Upper lobe of right lung (tissue), 1 donor: ENCODE results near the gene TRABD. TPM values are rescaled to one million over a fixed set of nuclear protein-coding genes. Genes with fewer than 3 reads are reported as not detected.

Experiments
- ATAC-seq: fragments of 200-7000 bp; cut with Tn5 transposase; one replicate; pipeline ENCODE4 v1.9.1; 2020; ENCODE audit warnings: mild to moderate bottlenecking, moderate library complexity
- DNase-seq: peaks from one replicate; pipeline ENCODE4 v3.0.0-alpha.2; 2020
- H3K27ac ChIP-seq: fragments of 200-600 bp; one replicate; pipeline ENCODE4 v1.8.0; 2022
- H3K27me3 ChIP-seq: fragments of 200-600 bp; one replicate; pipeline ENCODE4 v1.8.0; 2022; ENCODE audit warnings: mild to moderate bottlenecking
- H3K36me3 ChIP-seq: fragments of 200-600 bp; one replicate; pipeline ENCODE4 v1.8.0; 2022
- H3K4me1 ChIP-seq: fragments of 200-600 bp; one replicate; pipeline ENCODE4 v1.8.0; 2022
- H3K4me3 ChIP-seq: fragments of 200-600 bp; one replicate; pipeline ENCODE4 v1.8.0; 2022; ENCODE audit warnings: mild to moderate bottlenecking
- H3K9me3 ChIP-seq: fragments of 200-600 bp; one replicate; pipeline ENCODE4 v1.8.0; 2022
- CTCF ChIP-seq: fragments of 200-600 bp; IDR thresholded peaks from one replicate; pipeline ENCODE4 v1.8.0; 2022; ENCODE audit warnings: antibody characterized with exemption
- intact Hi-C: fragments of 100-400 bp; cut with DNase I; formaldehyde crosslinking; loops from one replicate; pipeline ENCODE4 v1.11.0; 2022
- total RNA-seq: library from RNA; stranded (reverse); fragmentation: NEBNext Ultra II Directional; extraction: Animal tissue kit (Norgen Biotek cat#: 25700); gene quantifications from one replicate; pipeline ENCODE4 v1.2.1, GENCODE V29; 2021
- donor health status: DM: no; HTN: yes; CAD: no; lungs with severe emphysema.

The TRABD gene
- total RNA-seq, 1 donor from 2014 or later: 36.5 TPM

GRCh38 chr22:50139843-50140415 is 45.8 kb upstream of the TRABD start:
- Histone ChIP-seq H3K4me3 (no peak overlapping the region), H3K27ac (no peak overlapping the region), H3K36me3 (no peaks in the 10 kb centered on the region), H3K27me3 (no peaks in the 10 kb centered on the region), H3K4me1 (no peaks in the 10 kb centered on the region), H3K9me3 (no peaks in the 10 kb centered on the region)
- TF ChIP-seq CTCF: no peak
- intact Hi-C loops: loop anchor here (10.0 kb wide), 1 partner anchor 75 kb away; no protein-coding TSS in a partner anchor
- DNase-seq: no peak
- ATAC-seq: no peak

- no peaks in the 10 kb centered on the region for H3K4me1 ChIP-seq
- H3K4me3 ChIP-seq: no peak overlapping the region
- no peaks in the 10 kb centered on the region for H3K9me3 ChIP-seq
- intact Hi-C loops: loop anchor here (10.0 kb wide), 1 partner anchor 74 kb away; no protein-coding TSS in a partner anchor
- no peaks in the 10 kb centered on the region for H3K36me3 ChIP-seq
- H3K27ac ChIP-seq: no peak overlapping the region
- no peak for ATAC-seq
- H3K27me3 ChIP-seq: peaks cover under 1% of the 10 kb centered on the region
- no peak for TF ChIP-seq CTCF
- no peak for DNase-seq
Observed at GRCh38 chr22:50140615-50141014, 45.1 kb upstream of the TRABD start.

- Histone ChIP-seq H3K27me3 (peaks cover 9% of the 10 kb centered on the region), H3K9me3 (no peaks in the 10 kb centered on the region), H3K4me3 (no peak overlapping the region), H3K36me3 (no peaks in the 10 kb centered on the region), H3K27ac (no peak overlapping the region), H3K4me1 (no peaks in the 10 kb centered on the region)
- ATAC-seq: peak; percentile 18
- no peak for DNase-seq
- intact Hi-C loops: loop anchor here (10.0 kb wide), 1 partner anchor 73 kb away; no protein-coding TSS in a partner anchor
- no peak for TF ChIP-seq CTCF
Observed at GRCh38 chr22:50141462-50141861, 44.3 kb upstream of the TRABD start.

- DNase-seq: no peak
- ATAC-seq: no peak
- Histone ChIP-seq H3K36me3 (no peaks in the 10 kb centered on the region), H3K4me1 (no peaks in the 10 kb centered on the region), H3K4me3 (no peak overlapping the region), H3K27ac (no peak overlapping the region), H3K27me3 (peaks cover 11% of the 10 kb centered on the region), H3K9me3 (no peaks in the 10 kb centered on the region)
- TF ChIP-seq CTCF: no peak
- intact Hi-C loops: loop anchor here (10.0 kb wide), 1 partner anchor 73 kb away; no protein-coding TSS in a partner anchor
Observed at GRCh38 chr22:50141891-50142363, 43.8 kb upstream of the TRABD start.

- intact Hi-C loops: loop anchor here (10.0 kb wide), 1 partner anchor 72 kb away; no protein-coding TSS in a partner anchor
- H3K9me3 ChIP-seq: no peaks in the 10 kb centered on the region
- DNase-seq: no peak
- H3K27me3 ChIP-seq: peaks cover 11% of the 10 kb centered on the region
- ATAC-seq: no peak
- TF ChIP-seq CTCF: no peak
- no peak overlapping the region for H3K27ac ChIP-seq
- no peak overlapping the region for H3K4me3 ChIP-seq
- no peaks in the 10 kb centered on the region for H3K4me1 ChIP-seq
- H3K36me3 ChIP-seq: no peaks in the 10 kb centered on the region
Observed at GRCh38 chr22:50143096-50143495, 42.6 kb upstream of the TRABD start.
